ENCODE data around the gene POLR3A. TPM values are rescaled to one million over a fixed set of nuclear protein-coding genes. Genes with fewer than 3 reads are reported as not detected.
"Not testable (repeated sequence)": the region's sequence is repeated elsewhere in the genome, so short reads cannot be mapped to it uniquely, and the experiment has no call there.

The POLR3A gene
- total and polyA plus RNA-seq, 2 of the 13 experiments (the other 11 are each of a cell fraction or from before 2014, with no cell fraction given): 13.6 to 19.2 TPM

GRCh38 chr10:78066012-78066411 lies 36.7 kb upstream of the POLR3A start (continued):
- TF ChIP-seq ZNF512B (CRISPR knock-in tag; IDR thresholded peaks at IDR 0.05; ENCODE audit: borderline replicate concordance): no peak
- no peak for TF ChIP-seq SMC3 (IDR thresholded peaks at IDR 0.05; ENCODE audit: low read length)
- TF ChIP-seq NFYB (CRISPR knock-in tag; IDR thresholded peaks at IDR 0.05): no peak
- no peak for TF ChIP-seq NPAS2 (CRISPR knock-in tag; IDR thresholded peaks at IDR 0.05; ENCODE audit: borderline replicate concordance)

- Histone ChIP-seq H3K27me3 (ENCODE audit: control insufficient read depth in 1 of 2, insufficient read depth in 2 of 2, low read length in 2 of 2) (no peaks in the 10 kb centered on the region), H3K79me2 (ENCODE audit: insufficient read depth, low read length) (no peaks in the 10 kb centered on the region), H3K4me3 (replicated peaks in 1 of 3; ENCODE audit: insufficient read depth in 1 of 3, low read depth in 2 of 3, low read length in 3 of 3) (no peak overlapping the region), H3K4me2 (ENCODE audit: low read depth, low read length) (no peak overlapping the region), H2AFZ (ENCODE audit: low read length) (no peak overlapping the region), H3K9me3 (ENCODE audit: low read length) (no peaks in the 10 kb centered on the region), H3K4me1 (ENCODE audit: insufficient read depth, low read length) (peaks cover 32% of the 10 kb centered on the region), H3K9ac (ENCODE audit: insufficient read depth, low read depth, low read length) (no peak overlapping the region), H3K36me3 (replicated peaks in 1 of 2; ENCODE audit: control insufficient read depth in 1 of 2, insufficient read depth in 2 of 2, low read length in 2 of 2) (no peaks in the 10 kb centered on the region), H3K27ac (ENCODE audit: extremely low read length, insufficient read depth, low read length) (no peak overlapping the region), H4K20me1 (ENCODE audit: insufficient read depth, low read length) (no peaks in the 10 kb centered on the region)
- BruUV-seq (replicated peaks): no TSS peak
- WGBS (ENCODE audit: low lambda C conversion rate): 43% methylated on average over 2 of the region's 2 CpGs
- in situ Hi-C loops (cut with HindIII; ENCODE audit: extremely low pct_ligation_motif_present, low pct_unique_long_range_greater_than_20kb) (no loop called here), intact Hi-C loops (cut with micrococcal nuclease; ENCODE audit: unreplicated experiment) (no loop called here)
- FAIRE-seq (no peak), DNase-seq (ENCODE audit: low spot score) (no peak), ATAC-seq (no peak)
- CTCF ChIA-PET (ENCODE audit: low intra/inter-chr PET ratio, low total read pairs): no interaction called here
- POLR2A ChIA-PET: no interaction called here
- TF ChIP-seq ZSCAN22 (CRISPR knock-in tag; IDR thresholded peaks at IDR 0.05) (no peak), ZNF513 (CRISPR knock-in tag; conservative IDR thresholded peaks at IDR 0.05) (no peak), SIN3B (IDR thresholded peaks at IDR 0.05; ENCODE audit: low read length) (no peak), TCF7 (IDR thresholded peaks at IDR 0.05; ENCODE audit: low read depth) (no peak), SMARCC2 (IDR thresholded peaks at IDR 0.05) (no peak), ZNF552 (CRISPR knock-in tag; IDR thresholded peaks at IDR 0.05; ENCODE audit: borderline replicate concordance) (no peak)
These were observed 36.3 kb upstream of the POLR3A start for GRCh38 chr10:78065611-78066010.

GRCh38 chr10:78064919-78065318 lies 35.6 kb upstream of the POLR3A start:
- H3K4me1 ChIP-seq (ENCODE audit: insufficient read depth, low read length): peaks cover 32% of the 10 kb centered on the region
- POLR2A ChIA-PET; H3K79me2 ChIP-seq (ENCODE audit: insufficient read depth, low read length); H3K36me3 ChIP-seq (replicated peaks in 1 of 2; ENCODE audit: control insufficient read depth in 1 of 2, insufficient read depth in 2 of 2, low read length in 2 of 2); H3K9ac ChIP-seq (ENCODE audit: insufficient read depth, low read depth, low read length); H3K27ac ChIP-seq (ENCODE audit: extremely low read length, insufficient read depth, low read length); H2AFZ ChIP-seq (ENCODE audit: low read length); H4K20me1 ChIP-seq (ENCODE audit: insufficient read depth, low read length); intact Hi-C loops (cut with micrococcal nuclease; ENCODE audit: unreplicated experiment); H3K9me3 ChIP-seq (ENCODE audit: low read length); H3K27me3 ChIP-seq (ENCODE audit: control insufficient read depth in 1 of 2, insufficient read depth in 2 of 2, low read length in 2 of 2); ATAC-seq; DNase-seq (ENCODE audit: low spot score); H3K4me2 ChIP-seq (ENCODE audit: low read depth, low read length); FAIRE-seq; H3K4me3 ChIP-seq (replicated peaks in 1 of 3; ENCODE audit: insufficient read depth in 1 of 3, low read depth in 2 of 3, low read length in 3 of 3); BruUV-seq (replicated peaks); CTCF ChIA-PET (ENCODE audit: low intra/inter-chr PET ratio, low total read pairs); in situ Hi-C loops (cut with HindIII; ENCODE audit: extremely low pct_ligation_motif_present, low pct_unique_long_range_greater_than_20kb): not testable (repeated sequence)
- 79% methylated on average over 2 of the region's 2 CpGs for WGBS (ENCODE audit: low lambda C conversion rate)
